Fibroblast of villous mesenchyme (primary cell): ENCODE data around the gene PRTN3. TPM values are rescaled to one million over a fixed set of nuclear protein-coding genes. Genes with fewer than 3 reads are reported as not detected.
"Not testable (repeated sequence)": the region's sequence is repeated elsewhere in the genome, so short reads cannot be mapped to it uniquely, and the experiment has no call there.

Experiments used
- DNase-seq: peaks from one replicate; pipeline ENCODE4 v3.0.0-alpha.2; 2010; ENCODE audit warnings: low read depth
- H3K4me3 ChIP-seq: 2 replicates; pipeline ENCODE4 v1.5.1; 2011; ENCODE audit warnings: low read depth, mild to moderate bottlenecking, low read length
- CTCF ChIP-seq: IDR thresholded peaks from 2 replicates; pipeline ENCODE4 v1.5.1; 2012; ENCODE audit warnings: low read depth, mild to moderate bottlenecking, low read length; ENCODE audit not compliant: insufficient read depth
- total RNA-seq: library from RNA; depleted of rRNA; stranded (reverse); fragments of >200 nt; gene quantifications from 2 replicates; pipeline ENCODE4 v1.2.3, GENCODE V29; 2012

The PRTN3 gene
- total RNA-seq, 1 donor: not detected

DNA sequence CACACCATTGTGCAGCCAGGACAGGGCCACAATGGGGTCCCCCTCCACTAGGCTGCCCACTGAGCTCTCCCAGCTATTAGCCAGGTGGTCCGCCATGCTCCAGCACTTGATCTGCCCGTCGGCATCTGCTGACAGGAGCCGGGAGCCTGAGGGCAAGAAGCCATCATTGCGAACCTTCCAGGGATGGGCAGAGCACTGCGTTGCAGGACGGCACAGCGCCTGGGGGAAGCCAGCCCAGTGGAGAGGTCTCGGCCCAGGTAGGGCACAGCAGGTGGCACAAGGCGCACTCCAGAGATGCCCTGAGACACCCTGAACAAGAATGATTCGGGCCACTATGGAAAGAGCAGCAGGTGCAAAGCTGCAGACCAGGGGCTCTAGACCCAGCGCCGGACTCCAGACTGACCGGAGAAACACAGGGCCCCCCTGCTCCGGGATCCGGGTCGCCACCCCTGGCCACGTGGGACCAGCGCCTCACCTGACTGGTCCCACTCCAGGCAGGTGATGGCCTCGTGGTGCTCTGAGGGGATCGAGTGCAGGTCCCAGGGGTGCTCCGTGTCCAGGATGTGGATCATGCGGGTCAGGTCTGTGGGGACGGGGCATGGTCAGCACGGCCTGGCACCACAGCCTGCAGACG is 49.0 kb downstream of the PRTN3 start:
- TF ChIP-seq CTCF: no peak
- no peak for DNase-seq
- H3K4me3 ChIP-seq: no peak overlapping the region

GRCh38 chr19:890831-891230 is 50.0 kb downstream of the PRTN3 start:
- TF ChIP-seq CTCF: no peak
- no peak overlapping the region for H3K4me3 ChIP-seq
- no peak for DNase-seq

- H3K4me3 ChIP-seq: peak overlapping the region; percentile 83
- DNase-seq: not testable (repeated sequence)
Measured at GRCh38 chr19:891421-892200, 50.8 kb downstream of the PRTN3 start.

DNA sequence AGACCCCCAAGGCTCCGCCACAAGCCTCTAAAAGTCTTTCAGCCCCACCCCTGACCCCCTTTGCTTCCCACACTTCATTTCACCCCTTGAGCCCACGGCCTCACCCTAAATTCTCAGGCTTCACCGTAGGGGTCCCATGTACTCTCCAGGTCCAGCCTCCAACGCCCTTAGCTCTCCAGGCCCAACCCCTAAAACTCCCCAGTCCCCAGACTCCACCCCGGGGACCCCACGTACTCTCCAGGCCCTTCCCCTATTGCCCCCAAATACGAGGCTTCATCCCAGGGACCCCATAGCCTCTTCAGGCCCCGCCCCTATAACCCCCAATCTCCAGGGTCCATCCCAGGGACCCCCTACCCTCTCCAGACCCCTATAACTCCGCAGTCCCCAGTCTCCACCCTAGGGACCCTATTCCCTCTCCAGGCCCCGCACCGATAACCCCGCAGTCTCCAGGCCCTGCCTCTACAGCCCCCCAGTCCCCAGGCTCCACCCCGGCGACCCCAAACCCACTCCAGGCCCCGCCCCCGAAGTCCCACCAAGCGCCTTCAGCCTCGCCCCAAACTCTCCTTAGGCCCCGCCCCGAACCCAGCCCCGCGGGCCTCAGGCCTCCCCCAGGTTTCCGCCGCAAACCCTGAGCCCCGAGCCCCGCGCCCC is 51.6 kb downstream of the PRTN3 start:
- no peak for DNase-seq
- peak overlapping the region; percentile 83 for H3K4me3 ChIP-seq
- TF ChIP-seq CTCF: no peak

- peak; percentile 95 for DNase-seq
- TF ChIP-seq CTCF: no peak
- peak within 1 kb of the TSS; percentile 83 for H3K4me3 ChIP-seq
Measured at GRCh38 chr19:892894-893689, 52.3 kb downstream of the PRTN3 start, which contains the start of the genes MED16 and RNU6-9. Gene MED16 (minus strand): TSS chr19:893187. CDS start chr19:891131, 2,056 bp downstream. Gene RNU6-9 (plus strand): TSS chr19:893484.

- no peak for DNase-seq
- TF ChIP-seq CTCF: no peak
- H3K4me3 ChIP-seq: no peak overlapping the region
Measured at GRCh38 chr19:896434-896833, 55.6 kb downstream of the PRTN3 start.
